Colonic mucosa (tissue), 4 donors: ENCODE data around the gene CBX6. TPM values are rescaled to one million over a fixed set of nuclear protein-coding genes. Genes with fewer than 3 reads are reported as not detected.
A peak's percentile ranks its signal among the peaks of the same experiment; 100 is the strongest.

Experiments used
- DNase-seq: peaks from one replicate; pipeline ENCODE4 v3.0.0-alpha.2; 2020
- H3K27ac ChIP-seq: fragments of 200-600 bp; one replicate; pipeline ENCODE4 v1.8.0; 2021
- H3K27me3 ChIP-seq: fragments of 200-600 bp; one replicate; pipeline ENCODE4 v1.8.0; 2021
- H3K36me3 ChIP-seq: fragments of 200-600 bp; one replicate; pipeline ENCODE4 v1.8.0; 2021
- H3K4me1 ChIP-seq: fragments of 200-600 bp; one replicate; pipeline ENCODE4 v1.8.0; 2021; ENCODE audit warnings: mild to moderate bottlenecking
- H3K4me3 ChIP-seq: fragments of 200-600 bp; one replicate; pipeline ENCODE4 v1.8.0; 2021
- H3K9ac ChIP-seq, 2 donors: one replicate each; pipeline ENCODE4 v1.7.0; 2013; ENCODE audit warnings: control low read depth in 2 of 2, low read depth in 2 of 2, low read length in 2 of 2
- H3K9me3 ChIP-seq: fragments of 200-600 bp; one replicate; pipeline ENCODE4 v1.8.0; 2021
- intact Hi-C: fragments of 100-400 bp; cut with DNase I; formaldehyde crosslinking; loops from one replicate; pipeline ENCODE4 v1.14.1; 2022
- total RNA-seq, 2 donors: library from RNA; stranded (reverse); fragmentation: NEBNext Ultra II Directional in 1 of 2; extraction: Animal tissue kit (Norgen Biotek cat#: 25700) in 1 of 2; gene quantifications; one replicate each; pipeline ENCODE4 v1.2.1, GENCODE V29; 2021
- TF ChIP-seq, protein P1 (sequence below): fragments of 200-600 bp; IDR thresholded peaks from one replicate; pipeline ENCODE4 v1.8.0; 2022; ENCODE audit warnings: antibody characterized with exemption, mild to moderate bottlenecking
- donor health status: healthy.
- donor health status: DM: no; HTN: no; CAD: no.
- donor health status: DM: no; HTN: no; CAD: no.

The CBX6 gene
- total RNA-seq, 2 donors from 2014 or later, result 9.2 to 14.5 TPM

- Histone ChIP-seq H3K9me3 (no peaks in the 10 kb centered on the region), H3K36me3 (no peaks in the 10 kb centered on the region), H3K27me3 (no peaks in the 10 kb centered on the region), H3K4me3 (no peak overlapping the region), H3K9ac (no peak overlapping the region), H3K4me1 (no peaks in the 10 kb centered on the region), H3K27ac (no peak overlapping the region)
- no peak for DNase-seq
- TF ChIP-seq, protein P1, sequence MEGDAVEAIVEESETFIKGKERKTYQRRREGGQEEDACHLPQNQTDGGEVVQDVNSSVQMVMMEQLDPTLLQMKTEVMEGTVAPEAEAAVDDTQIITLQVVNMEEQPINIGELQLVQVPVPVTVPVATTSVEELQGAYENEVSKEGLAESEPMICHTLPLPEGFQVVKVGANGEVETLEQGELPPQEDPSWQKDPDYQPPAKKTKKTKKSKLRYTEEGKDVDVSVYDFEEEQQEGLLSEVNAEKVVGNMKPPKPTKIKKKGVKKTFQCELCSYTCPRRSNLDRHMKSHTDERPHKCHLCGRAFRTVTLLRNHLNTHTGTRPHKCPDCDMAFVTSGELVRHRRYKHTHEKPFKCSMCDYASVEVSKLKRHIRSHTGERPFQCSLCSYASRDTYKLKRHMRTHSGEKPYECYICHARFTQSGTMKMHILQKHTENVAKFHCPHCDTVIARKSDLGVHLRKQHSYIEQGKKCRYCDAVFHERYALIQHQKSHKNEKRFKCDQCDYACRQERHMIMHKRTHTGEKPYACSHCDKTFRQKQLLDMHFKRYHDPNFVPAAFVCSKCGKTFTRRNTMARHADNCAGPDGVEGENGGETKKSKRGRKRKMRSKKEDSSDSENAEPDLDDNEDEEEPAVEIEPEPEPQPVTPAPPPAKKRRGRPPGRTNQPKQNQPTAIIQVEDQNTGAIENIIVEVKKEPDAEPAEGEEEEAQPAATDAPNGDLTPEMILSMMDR, result no peak
- intact Hi-C loops, result no loop called here
Observed at GRCh38 chr22:38827510-38827909, 44.5 kb downstream of the CBX6 start.

DNA sequence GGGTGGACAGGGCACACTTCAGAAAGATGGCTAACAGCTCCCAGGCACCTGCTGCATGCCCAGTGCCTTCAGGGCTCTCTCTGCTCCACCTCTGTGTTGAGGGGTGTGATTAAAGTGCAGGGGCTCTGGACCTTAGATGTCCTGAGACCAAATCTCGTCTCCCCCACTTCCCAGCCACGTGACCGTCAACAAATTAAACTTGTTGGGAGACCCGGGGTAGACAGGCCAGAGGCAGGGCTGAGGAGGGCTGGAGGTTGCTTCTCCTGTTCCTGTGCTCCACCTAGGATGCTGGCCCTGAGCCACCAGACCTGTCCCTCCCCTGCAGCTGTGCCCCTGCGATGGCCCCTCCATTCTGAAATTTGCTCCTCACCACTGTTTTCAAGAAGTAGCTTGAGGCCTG is 45.2 kb downstream of the CBX6 start:
- intact Hi-C loops, result no loop called here
- Histone ChIP-seq H3K9me3 (no peaks in the 10 kb centered on the region), H3K4me1 (no peaks in the 10 kb centered on the region), H3K9ac (no peak overlapping the region), H3K27me3 (no peaks in the 10 kb centered on the region), H3K36me3 (no peaks in the 10 kb centered on the region), H3K27ac (no peak overlapping the region), H3K4me3 (no peak overlapping the region)
- TF ChIP-seq, protein P1, result no peak
- DNase-seq, result no peak

DNA sequence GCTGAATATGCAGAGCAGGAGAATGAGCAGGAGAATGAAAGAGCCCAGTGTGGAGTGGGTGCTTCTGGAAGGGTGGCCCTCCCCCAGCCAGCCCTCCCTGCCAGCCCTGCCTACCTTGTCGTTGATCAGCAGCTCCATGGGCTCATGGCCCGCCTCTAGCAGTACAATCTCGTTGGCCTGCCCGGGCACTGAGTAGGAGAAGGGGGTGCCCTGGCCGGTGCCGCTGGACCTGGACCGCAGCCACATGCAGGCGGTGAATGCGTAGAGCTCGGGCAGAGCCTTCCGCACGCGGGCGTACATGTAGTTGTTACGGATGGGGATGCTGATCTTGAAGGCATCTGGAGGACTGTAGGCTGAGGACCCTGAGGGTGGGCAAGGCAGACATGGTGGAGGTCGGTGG is 45.6 kb downstream of the CBX6 start:
- Histone ChIP-seq H3K9ac (no peak overlapping the region), H3K9me3 (no peaks in the 10 kb centered on the region), H3K27me3 (no peaks in the 10 kb centered on the region), H3K36me3 (no peaks in the 10 kb centered on the region), H3K4me1 (no peaks in the 10 kb centered on the region), H3K27ac (no peak overlapping the region), H3K4me3 (no peak overlapping the region)
- DNase-seq, result no peak
- TF ChIP-seq, protein P1, result no peak
- intact Hi-C loops, result no loop called here

DNA sequence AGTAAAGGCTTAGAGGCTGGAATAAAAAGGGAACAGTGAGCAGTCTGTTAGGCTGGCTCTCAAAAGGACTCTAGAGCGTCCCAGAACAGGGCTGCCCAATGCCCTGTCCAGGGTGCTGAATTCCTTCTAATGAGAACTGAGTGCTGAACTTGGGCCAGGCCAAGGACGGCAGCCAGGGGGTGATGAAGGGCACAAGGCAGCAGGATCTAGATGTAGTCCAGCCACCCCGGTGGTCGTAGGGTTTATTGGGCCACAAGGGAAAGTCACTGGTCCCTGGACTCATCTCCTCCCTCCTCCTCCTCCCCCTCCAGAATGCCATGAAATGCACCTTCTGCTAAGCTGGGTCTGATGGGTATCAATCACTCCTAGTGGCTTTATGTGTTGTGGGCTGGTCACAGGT is 47.4 kb downstream of the CBX6 start:
- Histone ChIP-seq H3K27me3 (no peaks in the 10 kb centered on the region), H3K9me3 (no peaks in the 10 kb centered on the region), H3K9ac (peak overlapping the region in 1 of 2 donors; percentile 12), H3K36me3 (no peaks in the 10 kb centered on the region), H3K27ac (no peak overlapping the region), H3K4me3 (no peak overlapping the region), H3K4me1 (no peaks in the 10 kb centered on the region)
- peak; percentile 41 for DNase-seq
- TF ChIP-seq, protein P1, result no peak
- intact Hi-C loops, result no loop called here

GRCh38 chr22:38823637-38824036 is 48.4 kb downstream of the CBX6 start:
- Histone ChIP-seq H3K9me3 (no peaks in the 10 kb centered on the region), H3K27ac (no peak overlapping the region), H3K27me3 (no peaks in the 10 kb centered on the region), H3K4me1 (no peaks in the 10 kb centered on the region), H3K9ac (no peak overlapping the region), H3K4me3 (no peak overlapping the region), H3K36me3 (no peaks in the 10 kb centered on the region)
- no peak for DNase-seq
- TF ChIP-seq, protein P1, result no peak
- intact Hi-C loops, result no loop called here

GRCh38 chr22:38823076-38823475 is 48.9 kb downstream of the CBX6 start:
- intact Hi-C loops, result no loop called here
- no peak overlapping the region for H3K27ac ChIP-seq
- H3K4me1 ChIP-seq, result no peaks in the 10 kb centered on the region
- H3K9me3 ChIP-seq, result no peaks in the 10 kb centered on the region
- H3K4me3 ChIP-seq, result no peak overlapping the region
- no peak for DNase-seq
- no peaks in the 10 kb centered on the region for H3K27me3 ChIP-seq
- no peak overlapping the region for H3K9ac ChIP-seq
- H3K36me3 ChIP-seq, result no peaks in the 10 kb centered on the region
- TF ChIP-seq, protein P1, result no peak
